ENCODE data around the gene TRPM2.

TRPM2 gene

DNA sequence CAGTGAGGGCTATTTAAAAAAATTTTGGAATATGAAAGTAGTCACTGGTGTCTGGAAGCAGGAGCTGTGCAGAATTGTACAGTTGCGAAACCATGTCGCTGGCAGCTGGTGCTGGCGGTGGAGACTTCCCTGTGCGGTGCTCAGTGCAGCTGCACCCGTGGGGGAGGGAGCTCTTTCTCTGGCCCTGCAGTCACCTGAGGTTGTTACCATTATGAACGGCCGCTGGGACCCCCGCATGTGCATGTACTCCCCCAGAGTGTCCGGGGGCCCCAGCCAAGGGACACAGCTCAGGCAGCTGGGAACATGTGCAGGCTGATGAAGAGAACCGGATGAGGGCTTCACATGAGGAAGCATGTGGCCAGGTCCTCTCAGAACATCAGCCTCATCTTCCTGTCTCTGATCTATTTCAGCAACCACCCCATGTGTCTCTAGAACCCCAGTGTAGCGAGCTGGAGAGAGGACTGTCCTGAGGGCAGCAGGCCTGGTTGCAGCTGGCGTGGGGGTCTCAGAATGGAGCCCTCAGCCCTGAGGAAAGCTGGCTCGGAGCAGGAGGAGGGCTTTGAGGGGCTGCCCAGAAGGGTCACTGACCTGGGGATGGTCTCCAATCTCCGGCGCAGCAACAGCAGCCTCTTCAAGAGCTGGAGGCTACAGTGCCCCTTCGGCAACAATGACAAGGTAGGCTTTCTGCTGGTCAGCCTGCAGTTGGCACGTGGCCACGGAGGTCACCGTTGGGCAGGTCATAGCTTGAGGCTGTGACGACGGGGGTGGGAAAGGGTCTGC lies at the start of gene TRPM2:
TRPM2 (plus strand) TSS at position 431 of the 780 bp plus-strand sequence; CDS start at position 511, 80 bp downstream.
- peak within 1 kb of the TSS; percentile 44; the same call in 1 of the 2 replicates for H3K4me3 ChIP-seq (ENCODE audit: low read length)
- TF ChIP-seq ZNF274 (IDR thresholded peaks at IDR 0.05; ENCODE audit: low read depth, low read length): no peak

DNA sequence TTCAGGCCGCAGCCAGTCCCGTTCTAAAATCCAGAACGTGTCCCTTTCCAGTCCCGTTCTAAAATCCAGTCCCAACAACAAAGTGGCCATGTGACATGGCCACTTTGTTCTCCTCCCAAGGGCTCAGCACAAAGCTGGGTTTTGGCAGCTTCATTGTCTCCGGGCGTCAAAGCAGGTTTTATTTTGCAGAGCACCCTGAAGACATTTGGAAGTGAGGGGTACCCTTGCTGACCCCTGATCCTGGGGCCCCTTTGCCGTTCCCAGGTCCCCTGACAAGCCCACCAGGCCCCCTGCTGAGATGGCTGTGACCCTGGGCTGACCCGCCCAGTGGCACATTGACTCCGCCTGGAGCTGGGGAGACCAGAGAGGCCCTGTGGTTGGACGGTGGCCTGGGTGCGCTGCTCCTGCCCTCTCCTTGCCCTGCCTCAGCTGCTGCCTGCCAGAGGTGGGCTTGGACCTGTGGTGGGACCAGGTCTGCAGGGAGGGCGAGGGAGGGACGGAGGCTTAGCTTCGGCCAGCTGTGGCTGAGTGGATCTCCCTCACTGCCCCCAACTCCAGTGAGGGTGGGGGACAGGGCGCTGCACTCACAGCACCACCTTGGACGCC lies 49.3 kb upstream of the TRPM2 start:
- no peak for TF ChIP-seq ZNF274 (IDR thresholded peaks at IDR 0.05; ENCODE audit: low read depth, low read length)
- no peak overlapping the region for H3K4me3 ChIP-seq (ENCODE audit: low read length)

GRCh38 chr21:44304877-44305293 lies 48.5 kb upstream of the TRPM2 start:
- TF ChIP-seq ZNF274 (IDR thresholded peaks at IDR 0.05; ENCODE audit: low read depth, low read length): no peak
- no peak overlapping the region for H3K4me3 ChIP-seq (ENCODE audit: low read length)

GRCh38 chr21:44305691-44306090 lies 47.7 kb upstream of the TRPM2 start:
- H3K4me3 ChIP-seq (ENCODE audit: low read length): no peak overlapping the region
- TF ChIP-seq ZNF274 (IDR thresholded peaks at IDR 0.05; ENCODE audit: low read depth, low read length): no peak

DNA sequence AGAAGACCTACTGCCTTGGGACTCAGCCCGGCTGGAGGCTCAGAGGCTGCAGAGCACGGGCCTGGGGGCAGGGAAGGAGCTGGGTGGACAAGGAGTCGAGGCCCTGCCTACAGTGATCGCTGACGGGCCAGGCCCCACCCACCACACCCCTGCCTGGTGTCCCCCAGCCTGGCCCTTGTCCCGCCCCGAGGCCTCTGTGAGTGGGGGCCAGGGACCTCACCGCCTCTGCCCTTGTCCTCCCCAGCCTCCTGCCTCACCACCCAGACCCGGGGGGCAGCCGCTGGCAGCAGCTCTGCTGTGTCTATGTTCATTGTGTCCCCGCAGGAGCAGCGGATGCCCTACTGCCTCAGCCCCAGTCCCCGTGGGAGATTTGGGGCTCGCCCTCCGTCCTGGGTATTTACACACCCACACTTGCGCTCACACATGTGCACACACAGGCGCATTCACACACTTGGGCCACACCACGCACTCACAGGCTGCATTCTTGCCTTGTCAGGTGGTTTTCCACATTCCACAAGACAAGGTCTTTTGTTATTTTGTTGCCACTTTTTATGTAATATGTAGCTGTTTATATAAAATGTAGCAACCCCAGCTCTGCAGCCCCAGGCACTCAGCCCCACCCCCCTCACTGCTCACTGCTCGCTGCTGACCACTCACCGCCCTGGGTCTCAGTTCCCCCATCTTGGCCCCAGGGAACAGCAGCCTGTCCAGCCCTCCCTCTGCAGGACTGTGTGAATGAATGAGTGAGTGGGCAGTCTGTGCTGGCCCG lies 46.3 kb upstream of the TRPM2 start:
- TF ChIP-seq ZNF274 (IDR thresholded peaks at IDR 0.05; ENCODE audit: low read depth, low read length): no peak

GRCh38 chr21:44310628-44311507 lies 42.6 kb upstream of the TRPM2 start:
- no peak overlapping the region for H3K4me3 ChIP-seq (ENCODE audit: low read length)
- TF ChIP-seq ZNF274 (IDR thresholded peaks at IDR 0.05; ENCODE audit: low read depth, low read length): no peak

More for the DNA sequence above, 46.3 kb upstream of the TRPM2 start:
- H3K4me3 ChIP-seq (ENCODE audit: low read length): no peak overlapping the region

- TF ChIP-seq ZNF274 (IDR thresholded peaks at IDR 0.05; ENCODE audit: low read depth, low read length): no peak
- H3K4me3 ChIP-seq (ENCODE audit: low read length): no peak overlapping the region
These were observed 41.3 kb upstream of the TRPM2 start for GRCh38 chr21:44312089-44312488.

DNA sequence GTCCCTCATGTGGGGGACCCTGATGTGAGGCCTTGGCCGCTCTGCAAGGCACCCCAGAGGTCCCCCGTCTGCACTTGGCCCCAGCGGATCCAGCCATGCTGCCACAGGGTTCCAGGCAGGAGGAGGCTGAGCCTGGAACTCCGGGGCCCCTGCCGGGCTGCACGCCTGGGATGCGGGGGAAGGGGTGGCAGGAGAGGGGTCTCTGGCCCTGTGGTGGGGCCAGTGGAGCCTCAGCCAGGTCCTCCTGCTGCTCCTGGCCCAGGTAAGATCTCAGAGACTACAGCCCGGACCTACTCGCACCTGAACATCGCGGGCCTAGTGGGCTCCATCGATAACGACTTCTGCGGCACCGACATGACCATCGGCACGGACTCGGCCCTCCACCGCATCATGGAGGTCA lies 40.7 kb upstream of the TRPM2 start:
- no peak overlapping the region for H3K4me3 ChIP-seq (ENCODE audit: low read length)
- TF ChIP-seq ZNF274 (IDR thresholded peaks at IDR 0.05; ENCODE audit: low read depth, low read length): no peak

GRCh38 chr21:44313451-44313850 lies 40.0 kb upstream of the TRPM2 start:
- no peak for TF ChIP-seq ZNF274 (IDR thresholded peaks at IDR 0.05; ENCODE audit: low read depth, low read length)
- no peak overlapping the region for H3K4me3 ChIP-seq (ENCODE audit: low read length)

DNA sequence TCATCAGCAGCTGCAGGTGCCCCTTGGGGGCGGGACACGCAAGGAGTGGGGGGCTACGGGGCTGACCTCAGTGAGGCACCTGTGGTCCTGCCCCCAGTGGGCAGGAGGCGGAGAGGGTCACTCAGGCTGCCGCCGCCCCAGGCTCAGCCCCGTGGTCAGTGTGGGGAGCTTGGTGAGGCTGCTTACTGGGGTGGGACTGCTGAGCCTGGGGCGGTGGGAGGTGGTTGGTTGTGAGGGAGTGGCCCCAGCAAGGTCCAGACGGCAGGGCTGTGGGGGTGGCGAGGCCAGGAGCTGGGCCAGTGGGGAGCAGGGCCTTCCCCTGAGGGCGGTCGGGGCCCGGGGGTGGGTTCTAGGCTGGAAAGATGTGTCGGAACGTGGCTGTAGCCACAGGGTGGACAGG lies 39.3 kb upstream of the TRPM2 start:
- no peak for TF ChIP-seq ZNF274 (IDR thresholded peaks at IDR 0.05; ENCODE audit: low read depth, low read length)
- no peak overlapping the region for H3K4me3 ChIP-seq (ENCODE audit: low read length)

DNA sequence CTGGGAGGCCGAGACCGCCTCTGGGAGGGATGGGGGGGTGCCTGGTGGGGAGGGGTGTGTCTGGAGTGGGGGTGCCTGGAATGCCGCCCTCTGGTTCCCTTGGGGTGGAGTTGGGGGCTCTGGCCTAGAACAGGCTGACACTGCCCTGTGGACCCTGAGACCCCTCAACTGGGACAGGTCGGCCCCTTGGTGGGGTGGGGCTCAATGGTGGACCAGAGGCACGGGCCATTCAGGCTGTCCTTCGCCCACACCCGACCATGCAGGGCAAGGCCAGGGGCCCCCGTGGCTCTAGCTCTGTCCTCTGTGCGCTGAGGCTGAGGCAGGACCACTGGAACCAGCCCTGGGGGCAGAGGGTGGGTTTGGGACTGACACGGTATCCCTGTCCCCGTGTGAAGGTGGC lies 38.9 kb upstream of the TRPM2 start:
- TF ChIP-seq ZNF274 (IDR thresholded peaks at IDR 0.05; ENCODE audit: low read depth, low read length): no peak

GRCh38 chr21:44315691-44316203 lies 37.7 kb upstream of the TRPM2 start:
- no peak overlapping the region for H3K4me3 ChIP-seq (ENCODE audit: low read length)
- TF ChIP-seq ZNF274 (IDR thresholded peaks at IDR 0.05; ENCODE audit: low read depth, low read length): no peak

More for the DNA sequence above, 38.9 kb upstream of the TRPM2 start:
- H3K4me3 ChIP-seq (ENCODE audit: low read length): no peak overlapping the region

- no peak overlapping the region for H3K4me3 ChIP-seq (ENCODE audit: low read length)
- TF ChIP-seq ZNF274 (IDR thresholded peaks at IDR 0.05; ENCODE audit: low read depth, low read length): no peak
These were observed 37.0 kb upstream of the TRPM2 start for GRCh38 chr21:44316277-44316900.
